DMS153 treated with DMSO at 0.1 percent for 48 hours (cell line): Measurements from ENCODE around the gene CTSE.

Source experiments
- DNase-seq: peaks from one replicate; lab custom pipeline; 2025; ENCODE audit not compliant: unreplicated experiment; lab: John Stamatoyannopoulos, UW

The CTSE gene

GRCh38 chr1:205994346-205994745 lies 29.3 kb downstream of the CTSE start:
- no peak for DNase-seq

- no peak for DNase-seq
Observed at GRCh38 chr1:205993068-205993467, 30.6 kb downstream of the CTSE start.

DNA sequence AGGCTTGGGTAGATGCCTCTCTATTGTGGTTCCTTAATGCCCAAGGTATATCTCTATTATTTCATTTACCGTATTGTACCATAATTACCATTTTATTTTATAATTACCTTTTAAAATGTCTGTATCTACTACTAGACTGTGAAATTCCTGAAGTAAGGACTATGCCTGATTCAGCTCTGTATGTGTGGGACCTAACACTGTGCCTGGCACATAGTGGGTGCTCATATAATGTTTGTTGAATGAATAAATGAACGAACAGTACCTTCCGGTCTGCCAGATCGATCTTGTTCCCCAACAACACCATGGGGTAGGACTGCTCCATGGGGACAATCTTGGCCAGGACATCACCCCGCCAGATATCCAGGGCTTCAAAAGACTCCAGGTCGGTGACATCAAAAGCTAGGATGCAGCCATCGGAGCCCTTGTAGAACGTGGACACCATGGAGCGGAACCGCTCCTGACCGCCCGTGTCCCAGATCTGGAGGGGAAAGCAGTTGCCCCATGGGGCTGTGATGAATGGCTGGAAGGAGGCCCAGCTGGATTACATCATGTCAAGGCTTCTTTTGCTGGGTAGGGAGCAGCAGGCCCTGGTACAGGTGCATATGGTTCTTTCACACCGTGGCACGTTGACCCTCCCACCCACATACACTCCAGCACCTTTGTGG lies 31.3 kb downstream of the CTSE start:
- no peak for DNase-seq

- DNase-seq, result no peak
Observed at GRCh38 chr1:205991237-205991636, 32.5 kb downstream of the CTSE start.

DNA sequence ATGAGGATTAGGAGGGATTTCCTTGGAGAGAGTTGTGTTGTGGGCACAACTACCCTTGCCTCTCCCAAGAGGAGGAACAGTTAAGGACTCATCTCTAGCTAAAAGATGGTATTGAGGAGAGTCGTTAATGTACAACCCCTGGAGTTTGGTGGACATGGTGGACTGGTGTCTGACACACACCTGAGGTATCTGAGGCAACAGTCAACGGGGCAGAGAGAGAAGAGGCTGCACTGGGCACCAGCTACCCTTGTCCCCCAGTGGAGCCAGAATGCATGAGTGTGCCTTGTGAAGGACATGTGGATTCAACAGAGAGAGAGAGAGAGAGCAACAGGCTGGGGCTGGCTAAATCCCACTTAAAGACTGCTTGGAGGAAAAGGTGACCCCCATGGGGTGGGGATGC lies 33.5 kb downstream of the CTSE start:
- DNase-seq, result no peak

- no peak for DNase-seq
Observed at GRCh38 chr1:205989786-205990185, 33.9 kb downstream of the CTSE start.

- no peak for DNase-seq
Observed at GRCh38 chr1:205988585-205988995, 35.1 kb downstream of the CTSE start.

GRCh38 chr1:205986861-205987260 lies 36.8 kb downstream of the CTSE start:
- DNase-seq, result no peak

DNA sequence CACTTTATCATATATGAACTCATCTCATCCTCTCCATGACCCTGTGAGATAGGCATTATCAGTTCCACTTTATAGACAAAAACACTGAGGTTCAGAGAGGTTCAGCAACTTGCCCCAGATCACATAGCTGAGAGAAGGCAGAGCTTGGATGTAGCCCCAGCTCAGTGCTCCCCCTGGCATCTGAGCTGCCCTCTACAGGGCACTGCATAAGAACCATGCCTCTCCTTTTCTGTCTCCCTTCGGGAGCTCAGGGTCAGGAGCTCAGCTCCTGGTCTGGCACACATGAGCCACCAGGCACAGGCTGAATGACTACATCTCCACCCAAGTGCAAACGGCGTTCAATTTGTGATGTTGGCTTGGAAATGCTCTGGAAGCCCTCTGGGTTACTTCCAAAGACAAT lies 37.4 kb downstream of the CTSE start:
- DNase-seq, result no peak

DNA sequence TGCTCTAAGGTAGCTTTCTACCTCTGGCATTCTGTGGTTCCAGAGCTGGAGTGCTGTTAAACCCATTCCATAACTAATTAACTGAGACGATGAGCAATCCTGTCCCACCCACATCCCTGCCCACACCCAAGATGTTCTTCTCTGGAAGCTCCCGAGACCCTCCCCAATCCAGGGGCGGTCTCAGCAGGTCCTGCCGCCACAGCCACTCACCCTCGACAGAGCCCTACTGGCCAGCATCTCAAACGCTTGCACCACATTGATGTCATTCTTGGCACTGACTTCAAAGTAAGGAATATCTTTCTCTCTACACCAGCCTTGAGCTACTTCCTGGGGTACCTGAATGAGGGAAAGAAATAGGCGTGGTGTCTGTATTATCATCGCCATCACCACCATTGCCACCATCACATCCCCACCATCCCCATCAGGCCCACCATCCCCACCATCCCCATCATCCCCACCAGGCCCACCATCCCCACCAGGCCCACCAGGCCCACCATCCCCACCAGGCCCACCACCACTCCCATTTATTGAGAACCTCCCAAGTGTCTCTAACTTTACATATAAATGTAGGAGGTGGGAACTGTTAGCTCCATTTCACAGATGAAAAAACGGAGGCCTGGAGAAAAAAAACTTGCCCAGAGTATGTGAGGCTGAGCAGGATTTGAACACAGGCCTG lies 38.2 kb downstream of the CTSE start:
- DNase-seq, result no peak

- peak; percentile 70 for DNase-seq
Observed at GRCh38 chr1:205983925-205984725, 39.6 kb downstream of the CTSE start.

DNA sequence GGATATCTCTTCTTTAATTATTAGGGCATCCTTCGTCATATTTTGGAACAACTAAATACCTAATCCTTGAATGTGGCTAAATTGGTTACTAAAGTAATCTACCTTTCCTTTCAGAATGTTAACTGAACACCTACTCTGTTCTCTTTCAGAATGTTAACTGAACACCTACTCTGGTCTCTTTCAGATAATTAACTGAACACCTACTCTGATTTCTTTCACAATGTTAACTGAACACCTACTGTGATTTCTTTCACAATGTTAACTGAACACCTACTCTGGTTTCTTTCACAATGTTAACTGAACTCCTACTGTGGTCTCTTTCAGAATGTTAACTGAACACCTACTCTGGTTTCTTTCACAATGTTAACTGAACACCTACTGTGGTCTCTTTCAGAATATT lies 42.4 kb downstream of the CTSE start:
- DNase-seq, result no peak

DNA sequence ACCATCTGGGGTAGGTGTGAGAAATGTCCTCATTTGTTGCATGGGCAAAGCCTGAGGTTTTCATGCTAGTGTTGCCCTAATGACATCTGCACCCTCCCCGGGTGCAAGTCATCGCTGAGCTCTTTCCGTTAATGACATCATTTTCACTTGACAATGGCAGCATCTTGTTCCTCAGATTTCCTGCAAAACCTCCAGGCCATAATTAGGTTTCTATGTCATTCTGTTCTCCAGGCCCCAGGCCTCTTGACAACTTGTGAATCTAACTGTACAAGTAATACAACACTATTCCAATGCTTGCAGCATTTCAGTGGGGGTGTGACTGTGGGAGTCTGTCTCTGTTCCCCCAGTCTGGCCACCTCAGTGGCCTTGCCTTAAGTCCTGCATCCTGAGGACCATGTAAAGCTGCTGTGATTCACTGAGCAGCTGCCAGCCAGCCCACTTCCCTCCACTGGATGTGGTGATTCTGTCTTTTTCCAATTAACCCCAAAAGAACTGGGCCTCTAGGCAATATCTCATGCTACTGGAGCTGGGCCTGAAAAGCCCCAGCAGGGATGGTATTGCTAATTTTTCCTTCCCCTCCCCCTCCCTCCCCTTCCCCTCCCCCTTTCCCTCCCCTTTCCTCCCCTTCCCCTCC lies 43.3 kb downstream of the CTSE start:
- DNase-seq, result no peak

DNA sequence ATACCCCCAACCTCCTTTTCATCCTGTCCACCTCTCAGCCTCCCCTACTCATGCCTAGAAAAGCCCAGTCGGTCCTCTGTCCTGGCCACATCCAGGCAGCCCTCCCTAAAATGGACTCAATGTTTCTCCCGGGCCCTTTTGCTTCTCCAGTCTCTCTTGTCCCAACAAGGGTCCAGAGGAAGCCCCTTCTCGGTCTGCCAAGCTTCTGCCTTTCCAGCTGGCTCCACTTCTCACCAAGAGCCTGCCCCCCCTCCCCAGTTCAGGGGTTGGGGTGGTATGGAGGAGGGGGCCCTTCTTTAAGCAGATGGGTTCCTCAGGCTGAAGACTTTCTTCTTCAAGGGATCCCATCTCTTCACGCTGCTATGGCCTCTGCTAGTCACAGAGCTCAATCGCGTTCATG lies 44.4 kb downstream of the CTSE start:
- DNase-seq, result no peak

GRCh38 chr1:205978676-205979075 lies 45.0 kb downstream of the CTSE start:
- no peak for DNase-seq

GRCh38 chr1:205977402-205978014 lies 46.2 kb downstream of the CTSE start:
- peak; percentile 94 for DNase-seq

DNA sequence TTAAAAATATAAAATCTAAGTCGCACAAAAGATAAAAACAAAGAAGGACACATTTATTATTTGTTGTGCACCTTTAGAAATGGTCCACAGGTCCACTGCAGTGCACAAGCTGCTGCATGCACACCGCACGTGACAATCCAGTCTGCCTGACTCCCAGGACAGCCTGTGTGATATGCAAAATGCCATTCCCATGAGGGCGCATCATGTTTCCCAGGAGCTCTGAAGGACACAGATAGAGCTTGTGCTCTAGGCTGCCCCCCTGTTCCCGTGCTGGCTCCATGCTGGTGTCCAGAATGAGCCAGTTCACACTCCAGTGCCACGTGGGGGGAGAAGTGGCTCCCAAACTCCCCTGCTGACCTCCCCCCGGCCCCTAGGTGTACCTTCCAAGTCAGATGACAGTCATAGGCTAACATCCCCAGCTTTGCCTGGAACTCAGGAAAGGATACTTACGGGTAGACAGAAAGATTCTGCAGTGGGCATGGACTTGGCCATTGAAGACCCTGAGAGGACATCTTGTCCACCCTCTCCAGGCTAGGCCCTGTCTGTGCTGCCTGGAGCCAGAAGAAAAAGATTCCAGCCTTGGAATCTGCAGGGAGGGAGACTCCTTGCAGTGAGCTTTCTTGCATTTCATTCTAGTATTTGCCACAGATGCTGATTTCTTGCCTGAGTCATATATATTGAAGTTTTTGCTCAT lies 46.8 kb downstream of the CTSE start:
- DNase-seq, result peak; percentile 87

DNA sequence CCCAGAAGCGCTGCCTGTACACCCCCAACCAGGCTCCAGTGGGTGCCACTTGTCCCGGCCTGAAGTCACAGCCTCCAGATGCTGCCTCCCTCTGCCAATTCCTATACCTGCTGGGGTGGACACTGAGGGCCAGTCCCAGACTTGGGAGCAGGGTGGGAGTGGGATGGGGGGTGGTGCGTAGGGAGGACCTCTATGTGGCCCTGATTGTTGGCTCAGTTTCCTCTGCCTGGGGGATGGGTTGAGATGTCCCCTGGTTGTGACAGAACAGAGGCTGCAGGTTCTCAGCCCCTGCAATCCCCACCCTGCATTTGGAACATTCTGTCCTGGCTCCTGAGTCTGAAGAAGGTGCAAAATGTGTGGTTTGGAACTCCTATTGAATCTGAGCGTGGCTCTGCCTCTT lies 47.7 kb downstream of the CTSE start:
- DNase-seq, result no peak

- no peak for DNase-seq
Observed at GRCh38 chr1:205975387-205975998, 48.2 kb downstream of the CTSE start.

DNA sequence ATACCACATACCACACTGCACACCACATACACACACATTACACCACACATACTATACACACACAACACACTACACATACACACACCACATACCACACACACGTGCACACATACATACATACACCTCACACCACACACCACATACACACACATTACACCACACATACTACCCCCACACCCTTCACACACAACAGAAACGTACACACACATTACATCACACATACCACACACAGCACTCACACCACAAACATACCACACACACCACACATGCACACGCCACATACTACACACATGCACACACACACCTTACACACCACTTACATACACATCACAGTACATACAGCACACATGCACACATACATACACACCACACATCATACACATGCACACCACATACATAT lies 49.0 kb downstream of the CTSE start:
- DNase-seq, result no peak
